ENCODE results near the gene PPP2R1B. TPM values are rescaled to one million over a fixed set of nuclear protein-coding genes. Genes with fewer than 3 reads are reported as not detected.

Gene PPP2R1B
- total RNA-seq, 1 donor from 2014 or later, result 35.6 TPM

- intact Hi-C loops (cut with DNase I), result no loop called here
- Histone ChIP-seq H3K4me3 (no peak overlapping the region), H3K27me3 (no peaks in the 10 kb centered on the region), H3K9me3 (no peaks in the 10 kb centered on the region), H3K36me3 (peaks cover 0 to 4% of the 10 kb centered on the region in 2 donors), H3K27ac (no peak overlapping the region), H3K4me1 (no peaks in the 10 kb centered on the region)
- TF ChIP-seq CTCF (IDR thresholded peaks at IDR 0.05) (no peak), POLR2A (IDR thresholded peaks at IDR 0.05) (no peak), POLR2AphosphoS5 (IDR thresholded peaks at IDR 0.05; ENCODE audit: insufficient read depth in 1 of 2, low read depth in 1 of 2) (no peak)
- no peak for DNase-seq (ENCODE audit: extremely low spot score in 2 of 2)
Measured at GRCh38 chr11:111700162-111700561, 66.0 kb downstream of the PPP2R1B start.

- H3K27ac ChIP-seq, result no peak overlapping the region
- no peak overlapping the region for H3K4me3 ChIP-seq
- no peak for TF ChIP-seq POLR2A (IDR thresholded peaks at IDR 0.05)
- TF ChIP-seq POLR2AphosphoS5 (IDR thresholded peaks at IDR 0.05; ENCODE audit: insufficient read depth in 1 of 2, low read depth in 1 of 2), result no peak
- no peak for TF ChIP-seq CTCF (IDR thresholded peaks at IDR 0.05)
- H3K4me1 ChIP-seq, result no peaks in the 10 kb centered on the region
- intact Hi-C loops (cut with DNase I), result no loop called here
- no peaks in the 10 kb centered on the region for H3K9me3 ChIP-seq
- no peak for DNase-seq (ENCODE audit: extremely low spot score in 2 of 2)
- no peaks in the 10 kb centered on the region for H3K36me3 ChIP-seq
- no peaks in the 10 kb centered on the region for H3K27me3 ChIP-seq
Measured at GRCh38 chr11:111699579-111700156, 66.5 kb downstream of the PPP2R1B start.

- H3K4me3 ChIP-seq, result no peak overlapping the region
- intact Hi-C loops (cut with DNase I), result no loop called here
- H3K4me1 ChIP-seq, result no peaks in the 10 kb centered on the region
- no peak for DNase-seq (ENCODE audit: extremely low spot score in 2 of 2)
- TF ChIP-seq POLR2A (IDR thresholded peaks at IDR 0.05), result no peak
- TF ChIP-seq POLR2AphosphoS5 (IDR thresholded peaks at IDR 0.05; ENCODE audit: insufficient read depth in 1 of 2, low read depth in 1 of 2), result no peak
- TF ChIP-seq CTCF (IDR thresholded peaks at IDR 0.05), result no peak
- no peaks in the 10 kb centered on the region for H3K27me3 ChIP-seq
- H3K36me3 ChIP-seq, result no peaks in the 10 kb centered on the region
- no peaks in the 10 kb centered on the region for H3K9me3 ChIP-seq
- no peak overlapping the region for H3K27ac ChIP-seq
Measured at GRCh38 chr11:111698852-111699559, 67.2 kb downstream of the PPP2R1B start.

- Histone ChIP-seq H3K4me1 (no peaks in the 10 kb centered on the region), H3K9me3 (no peaks in the 10 kb centered on the region), H3K27me3 (no peaks in the 10 kb centered on the region), H3K36me3 (no peaks in the 10 kb centered on the region), H3K4me3 (no peak overlapping the region), H3K27ac (no peak overlapping the region)
- no peak for DNase-seq (ENCODE audit: extremely low spot score in 2 of 2)
- intact Hi-C loops (cut with DNase I), result no loop called here
- TF ChIP-seq CTCF (IDR thresholded peaks at IDR 0.05) (no peak), POLR2A (IDR thresholded peaks at IDR 0.05) (no peak), POLR2AphosphoS5 (IDR thresholded peaks at IDR 0.05; ENCODE audit: insufficient read depth in 1 of 2, low read depth in 1 of 2) (no peak)
Measured at GRCh38 chr11:111697933-111698371, 68.2 kb downstream of the PPP2R1B start.

GRCh38 chr11:111696556-111696955 lies 69.6 kb downstream of the PPP2R1B start:
- no peaks in the 10 kb centered on the region for H3K4me1 ChIP-seq
- intact Hi-C loops (cut with DNase I), result no loop called here
- H3K4me3 ChIP-seq, result no peak overlapping the region
- no peak overlapping the region for H3K27ac ChIP-seq
- no peak for DNase-seq (ENCODE audit: extremely low spot score in 2 of 2)
- no peaks in the 10 kb centered on the region for H3K27me3 ChIP-seq
- no peak for TF ChIP-seq POLR2AphosphoS5 (IDR thresholded peaks at IDR 0.05; ENCODE audit: insufficient read depth in 1 of 2, low read depth in 1 of 2)
- TF ChIP-seq POLR2A (IDR thresholded peaks at IDR 0.05), result no peak
- TF ChIP-seq CTCF (IDR thresholded peaks at IDR 0.05), result no peak
- H3K36me3 ChIP-seq, result no peaks in the 10 kb centered on the region
- no peaks in the 10 kb centered on the region for H3K9me3 ChIP-seq
